Tibial nerve (tissue), 4 donors: ENCODE data around the gene NEGR1.

Experiments used
- EP300 ChIP-seq, 2 donors: sonication (generic); formaldehyde crosslinking; IDR thresholded peaks; one replicate each; pipeline ENCODE4 v1.6.1; 2017; ENCODE audit warnings: antibody characterized with exemption in 2 of 2, mild to moderate bottlenecking in 1 of 2
- POLR2A ChIP-seq, 2 donors: fragments of 450-650 bp; IDR thresholded peaks; one replicate each; pipeline ENCODE4 v1.6.1; 2017; ENCODE audit warnings: antibody characterized with exemption in 2 of 2, mild to moderate bottlenecking in 2 of 2, moderate library complexity in 2 of 2
- TF ChIP-seq, protein P1 (sequence below), 5 experiments: fragments of 200-600 bp in 3 of 5; fragments of 450-650 bp in 2 of 5; sonication (generic) in 3 of 5; IDR thresholded peaks; one replicate each; pipeline ENCODE4 v1.5.1; 2016 to 2019; ENCODE audit warnings: antibody characterized with exemption in 5 of 5, mild to moderate bottlenecking in 3 of 5, moderate library complexity in 2 of 5

DNA sequence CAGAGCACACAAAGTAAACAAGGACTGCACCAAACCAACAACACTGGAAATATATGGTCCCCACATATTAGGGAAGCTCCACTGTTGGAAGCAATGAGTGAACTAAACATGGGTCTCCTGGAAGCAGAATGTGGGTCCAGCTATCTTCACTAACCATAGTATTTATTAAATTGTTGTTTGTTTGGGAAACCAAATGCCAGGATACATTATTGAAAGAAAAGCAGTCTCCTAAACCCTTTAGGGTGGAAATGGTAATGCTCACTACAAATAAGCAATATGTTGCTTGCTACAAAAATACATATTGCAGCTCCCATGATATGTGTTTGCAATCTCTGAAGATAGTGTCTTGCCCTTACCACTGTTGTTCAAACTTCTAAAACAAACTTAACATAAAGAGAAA lies 2.2 kb downstream of the NEGR1 start:
- TF ChIP-seq, protein P1, sequence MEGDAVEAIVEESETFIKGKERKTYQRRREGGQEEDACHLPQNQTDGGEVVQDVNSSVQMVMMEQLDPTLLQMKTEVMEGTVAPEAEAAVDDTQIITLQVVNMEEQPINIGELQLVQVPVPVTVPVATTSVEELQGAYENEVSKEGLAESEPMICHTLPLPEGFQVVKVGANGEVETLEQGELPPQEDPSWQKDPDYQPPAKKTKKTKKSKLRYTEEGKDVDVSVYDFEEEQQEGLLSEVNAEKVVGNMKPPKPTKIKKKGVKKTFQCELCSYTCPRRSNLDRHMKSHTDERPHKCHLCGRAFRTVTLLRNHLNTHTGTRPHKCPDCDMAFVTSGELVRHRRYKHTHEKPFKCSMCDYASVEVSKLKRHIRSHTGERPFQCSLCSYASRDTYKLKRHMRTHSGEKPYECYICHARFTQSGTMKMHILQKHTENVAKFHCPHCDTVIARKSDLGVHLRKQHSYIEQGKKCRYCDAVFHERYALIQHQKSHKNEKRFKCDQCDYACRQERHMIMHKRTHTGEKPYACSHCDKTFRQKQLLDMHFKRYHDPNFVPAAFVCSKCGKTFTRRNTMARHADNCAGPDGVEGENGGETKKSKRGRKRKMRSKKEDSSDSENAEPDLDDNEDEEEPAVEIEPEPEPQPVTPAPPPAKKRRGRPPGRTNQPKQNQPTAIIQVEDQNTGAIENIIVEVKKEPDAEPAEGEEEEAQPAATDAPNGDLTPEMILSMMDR (IDR thresholded peaks at IDR 0.05): no peak
- no peak for TF ChIP-seq EP300 (IDR thresholded peaks at IDR 0.05)
- no peak for TF ChIP-seq POLR2A (IDR thresholded peaks at IDR 0.05)
